ENCODE results near the gene XKRX.

DNA sequence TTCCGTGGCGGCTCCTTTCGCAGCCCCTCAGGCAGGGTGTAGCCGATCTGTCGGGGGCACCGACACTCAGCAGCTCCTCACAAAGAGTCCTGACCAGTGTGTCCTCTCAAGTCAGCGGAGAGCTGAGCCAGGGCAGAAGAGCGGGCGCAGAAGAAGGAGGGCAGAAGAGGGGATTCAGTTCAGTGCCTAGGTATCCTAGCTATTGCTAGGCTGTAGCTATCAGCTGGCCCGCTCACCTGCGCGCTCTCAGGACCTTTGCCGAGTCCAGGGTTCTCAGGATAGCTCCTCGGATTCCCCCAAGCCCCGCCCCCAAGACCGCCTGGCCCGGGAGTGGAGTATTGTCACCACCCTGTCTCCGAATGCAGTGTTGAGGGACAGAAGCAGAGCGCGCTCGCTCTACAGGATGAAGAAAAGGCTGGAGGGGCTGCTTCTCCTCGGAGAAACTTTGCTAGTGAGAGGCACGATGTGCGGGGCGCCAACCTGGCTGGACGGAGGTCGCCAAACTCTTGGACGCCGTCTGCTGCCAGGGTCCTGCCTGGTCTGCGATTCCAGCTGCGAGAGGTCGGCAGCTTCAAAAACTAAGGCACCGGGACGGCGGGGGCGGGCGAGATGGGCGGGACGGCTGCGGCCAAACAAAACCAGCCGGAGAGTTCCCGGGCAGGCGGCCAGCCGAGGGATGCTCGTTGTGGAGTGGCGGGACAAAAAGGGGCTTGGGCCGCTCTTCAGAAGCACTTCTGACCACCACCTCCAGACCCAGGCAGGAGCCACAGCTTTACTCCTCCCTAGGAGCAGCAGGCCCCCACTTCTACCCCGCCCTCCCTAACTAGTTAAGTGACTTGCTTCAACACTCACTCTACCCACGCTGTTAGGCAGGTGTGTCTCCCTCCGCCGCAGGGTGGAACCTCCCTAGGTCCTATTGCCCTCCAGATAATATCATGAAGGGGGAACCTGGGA lies at the start of gene XKRX:
- TF ChIP-seq, protein P1, sequence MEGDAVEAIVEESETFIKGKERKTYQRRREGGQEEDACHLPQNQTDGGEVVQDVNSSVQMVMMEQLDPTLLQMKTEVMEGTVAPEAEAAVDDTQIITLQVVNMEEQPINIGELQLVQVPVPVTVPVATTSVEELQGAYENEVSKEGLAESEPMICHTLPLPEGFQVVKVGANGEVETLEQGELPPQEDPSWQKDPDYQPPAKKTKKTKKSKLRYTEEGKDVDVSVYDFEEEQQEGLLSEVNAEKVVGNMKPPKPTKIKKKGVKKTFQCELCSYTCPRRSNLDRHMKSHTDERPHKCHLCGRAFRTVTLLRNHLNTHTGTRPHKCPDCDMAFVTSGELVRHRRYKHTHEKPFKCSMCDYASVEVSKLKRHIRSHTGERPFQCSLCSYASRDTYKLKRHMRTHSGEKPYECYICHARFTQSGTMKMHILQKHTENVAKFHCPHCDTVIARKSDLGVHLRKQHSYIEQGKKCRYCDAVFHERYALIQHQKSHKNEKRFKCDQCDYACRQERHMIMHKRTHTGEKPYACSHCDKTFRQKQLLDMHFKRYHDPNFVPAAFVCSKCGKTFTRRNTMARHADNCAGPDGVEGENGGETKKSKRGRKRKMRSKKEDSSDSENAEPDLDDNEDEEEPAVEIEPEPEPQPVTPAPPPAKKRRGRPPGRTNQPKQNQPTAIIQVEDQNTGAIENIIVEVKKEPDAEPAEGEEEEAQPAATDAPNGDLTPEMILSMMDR (IDR thresholded peaks at IDR 0.05) = no peak
- no peak for TF ChIP-seq POLR2A (IDR thresholded peaks at IDR 0.05)
